GM12872 (cell line): ENCODE results near the gene FBXO34.

Experiments used
- TF ChIP-seq, protein P1 (sequence below): IDR thresholded peaks from 3 replicates; pipeline ENCODE4 v1.5.1; 2011; ENCODE audit warnings: low read depth, mild to moderate bottlenecking, low read length, moderate library complexity; ENCODE audit not compliant: insufficient read depth

FBXO34 gene

DNA sequence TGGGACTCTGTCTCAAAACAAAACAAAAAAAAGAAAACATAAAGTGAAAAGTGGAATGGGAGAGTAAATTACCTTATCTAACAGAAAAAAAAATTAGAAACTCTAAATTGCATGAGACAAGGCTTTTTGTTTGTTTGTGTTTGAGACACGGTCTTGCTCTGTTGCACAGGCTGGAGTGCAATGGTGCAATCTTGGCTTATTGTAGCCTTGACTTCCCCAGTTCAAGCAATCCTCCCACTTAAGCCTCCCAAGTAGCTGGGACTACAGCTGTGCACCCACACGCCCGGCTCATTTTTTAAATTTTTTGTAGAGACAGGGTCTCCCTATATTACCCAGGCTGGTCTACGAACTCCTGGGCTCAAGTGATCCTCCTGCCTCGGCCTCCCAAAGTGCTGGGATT, 17.9 kb upstream of the FBXO34 start:
- TF ChIP-seq, protein P1, sequence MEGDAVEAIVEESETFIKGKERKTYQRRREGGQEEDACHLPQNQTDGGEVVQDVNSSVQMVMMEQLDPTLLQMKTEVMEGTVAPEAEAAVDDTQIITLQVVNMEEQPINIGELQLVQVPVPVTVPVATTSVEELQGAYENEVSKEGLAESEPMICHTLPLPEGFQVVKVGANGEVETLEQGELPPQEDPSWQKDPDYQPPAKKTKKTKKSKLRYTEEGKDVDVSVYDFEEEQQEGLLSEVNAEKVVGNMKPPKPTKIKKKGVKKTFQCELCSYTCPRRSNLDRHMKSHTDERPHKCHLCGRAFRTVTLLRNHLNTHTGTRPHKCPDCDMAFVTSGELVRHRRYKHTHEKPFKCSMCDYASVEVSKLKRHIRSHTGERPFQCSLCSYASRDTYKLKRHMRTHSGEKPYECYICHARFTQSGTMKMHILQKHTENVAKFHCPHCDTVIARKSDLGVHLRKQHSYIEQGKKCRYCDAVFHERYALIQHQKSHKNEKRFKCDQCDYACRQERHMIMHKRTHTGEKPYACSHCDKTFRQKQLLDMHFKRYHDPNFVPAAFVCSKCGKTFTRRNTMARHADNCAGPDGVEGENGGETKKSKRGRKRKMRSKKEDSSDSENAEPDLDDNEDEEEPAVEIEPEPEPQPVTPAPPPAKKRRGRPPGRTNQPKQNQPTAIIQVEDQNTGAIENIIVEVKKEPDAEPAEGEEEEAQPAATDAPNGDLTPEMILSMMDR: no peak

DNA sequence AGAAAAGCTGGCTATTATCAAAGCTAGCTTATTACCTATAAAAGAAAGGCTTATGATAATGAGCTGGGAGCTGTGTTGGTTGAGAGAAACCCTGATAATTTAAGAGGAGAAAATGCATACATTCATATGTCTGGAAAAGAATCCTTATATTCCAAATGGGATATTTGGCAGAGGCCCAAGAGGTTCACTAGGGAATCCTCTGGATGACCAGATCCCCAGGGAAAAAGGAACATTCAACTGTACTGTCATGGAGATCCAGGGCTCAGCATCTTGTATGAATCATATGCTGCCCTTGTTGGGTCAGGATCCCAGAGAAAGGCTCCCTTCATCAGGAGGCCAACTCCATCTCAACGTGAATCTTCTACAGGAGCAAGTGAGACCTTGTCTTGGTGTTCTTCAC, 16.6 kb upstream of the FBXO34 start:
- TF ChIP-seq, protein P1: no peak

DNA sequence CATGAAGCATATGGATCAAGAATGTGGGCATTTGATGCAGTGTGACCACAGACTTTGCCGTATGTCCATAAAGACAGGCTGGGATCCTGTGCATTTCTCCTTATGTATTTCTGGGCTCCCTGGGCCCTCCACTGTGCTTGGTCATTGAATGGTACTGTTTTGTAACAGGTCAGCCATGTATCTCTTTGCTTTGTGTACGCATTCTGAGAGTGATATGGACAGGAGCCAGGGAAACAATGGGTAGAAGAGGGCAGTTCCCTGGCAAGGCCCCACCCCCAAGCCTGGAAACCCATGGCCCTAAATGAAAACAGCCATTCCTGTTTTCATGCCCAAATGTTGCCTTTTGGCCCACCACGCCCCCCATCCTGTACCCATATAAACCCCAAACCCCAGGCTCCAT, 15.2 kb upstream of the FBXO34 start:
- TF ChIP-seq, protein P1: no peak

DNA sequence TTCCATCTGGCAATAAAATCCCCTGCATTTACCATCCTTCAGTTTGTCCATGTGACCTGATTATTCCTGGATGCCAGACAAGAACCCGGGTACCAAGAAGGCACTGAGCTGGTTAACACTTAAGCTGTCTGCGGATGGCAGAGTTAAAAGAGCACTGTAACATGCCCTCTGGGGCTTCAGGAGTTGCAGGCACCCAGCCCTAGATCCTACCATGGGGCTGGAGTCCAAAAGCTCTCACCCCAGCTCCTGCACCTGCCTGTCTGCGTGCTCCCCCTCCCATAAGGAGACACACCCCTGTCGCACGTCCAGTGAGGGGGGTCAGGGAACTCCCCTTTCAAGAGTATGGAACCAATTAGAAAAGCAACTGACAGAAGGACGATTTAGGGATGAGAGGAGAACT, 14.6 kb upstream of the FBXO34 start:
- TF ChIP-seq, protein P1: no peak

DNA sequence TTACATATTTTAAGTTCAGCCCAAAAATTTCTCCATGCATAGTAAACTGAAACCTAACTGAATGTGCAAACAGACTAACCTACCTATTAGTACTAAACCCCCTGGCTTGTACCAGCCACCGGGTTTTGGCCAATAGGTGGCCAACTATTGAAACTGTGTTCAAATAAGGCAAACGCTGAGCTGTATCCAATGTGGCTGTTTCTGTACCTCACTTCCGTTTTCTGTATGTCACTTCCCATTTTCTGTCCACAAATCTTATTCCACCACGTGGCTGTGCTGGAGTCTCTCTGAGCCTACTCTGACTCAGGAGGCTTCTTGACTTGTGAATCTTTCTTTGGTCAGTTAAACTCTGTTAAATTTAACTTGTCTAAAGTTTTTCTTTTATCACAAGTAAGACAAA, 6.0 kb upstream of the FBXO34 start:
- TF ChIP-seq, protein P1: peak; percentile 11; the same call in 1 of the 3 replicates

DNA sequence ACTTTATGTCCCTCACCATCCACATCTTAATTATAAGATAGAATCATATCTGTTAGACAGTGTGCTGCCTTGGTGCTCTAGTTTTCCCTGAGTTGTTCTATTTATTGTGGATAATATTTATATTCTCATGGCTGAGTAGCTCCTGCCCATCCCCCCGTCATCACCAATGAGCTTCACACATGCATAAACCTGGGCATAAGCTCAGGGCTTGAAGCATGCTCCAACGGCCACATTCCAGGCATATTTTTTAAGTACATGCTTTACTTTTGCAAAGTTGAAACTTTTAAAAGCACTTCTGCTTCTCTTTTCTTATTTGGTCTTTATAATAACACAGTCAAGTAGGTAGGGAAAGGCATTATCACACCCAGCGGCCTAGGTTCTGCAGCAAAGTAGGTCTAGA, 3.4 kb upstream of the FBXO34 start:
- TF ChIP-seq, protein P1: no peak

DNA sequence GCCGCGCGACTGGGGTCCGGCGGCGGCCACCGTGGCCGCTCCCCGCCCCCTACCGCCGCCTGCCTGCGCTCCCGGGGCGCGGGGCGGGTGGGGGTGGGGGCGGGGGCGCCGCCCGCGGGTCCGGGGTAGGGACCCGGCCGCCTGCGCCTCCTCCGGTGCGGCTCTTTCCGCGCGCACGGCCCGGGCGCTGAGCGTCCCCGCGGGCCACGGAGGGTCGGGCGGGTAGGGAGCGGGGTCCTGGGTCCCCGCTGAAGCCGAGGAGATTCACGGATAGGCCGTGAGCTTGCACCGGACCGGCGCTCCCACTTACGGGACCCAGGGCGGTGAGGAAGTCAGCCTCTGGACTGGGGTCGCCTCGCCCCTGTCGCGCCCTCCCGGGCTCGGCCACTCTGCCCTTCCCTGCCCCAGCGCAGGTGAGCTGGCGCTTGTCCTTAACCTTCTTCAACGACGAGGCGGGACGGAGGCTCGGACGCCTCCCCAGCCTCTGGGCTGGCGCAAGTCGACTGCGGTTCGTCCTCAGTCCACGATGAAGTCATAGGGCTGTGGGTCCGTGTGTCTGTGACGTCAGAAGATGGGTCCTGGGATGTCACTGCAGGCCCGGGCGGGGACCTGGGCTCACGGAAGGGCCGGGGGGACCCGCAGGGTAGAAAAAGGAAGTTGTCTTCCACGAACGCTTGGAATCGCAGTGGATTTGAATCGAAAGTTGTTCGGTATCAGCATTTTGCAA, 514 bp downstream of the FBXO34 start:
- TF ChIP-seq, protein P1: no peak
